ENCODE measurements around the gene SUV39H2. TPM values are rescaled to one million over a fixed set of nuclear protein-coding genes. Genes with fewer than 3 reads are reported as not detected.

SUV39H2 gene
- total and polyA plus RNA-seq, 4 donors, result 1.8 to 7.5 (median 2.9) TPM

DNA sequence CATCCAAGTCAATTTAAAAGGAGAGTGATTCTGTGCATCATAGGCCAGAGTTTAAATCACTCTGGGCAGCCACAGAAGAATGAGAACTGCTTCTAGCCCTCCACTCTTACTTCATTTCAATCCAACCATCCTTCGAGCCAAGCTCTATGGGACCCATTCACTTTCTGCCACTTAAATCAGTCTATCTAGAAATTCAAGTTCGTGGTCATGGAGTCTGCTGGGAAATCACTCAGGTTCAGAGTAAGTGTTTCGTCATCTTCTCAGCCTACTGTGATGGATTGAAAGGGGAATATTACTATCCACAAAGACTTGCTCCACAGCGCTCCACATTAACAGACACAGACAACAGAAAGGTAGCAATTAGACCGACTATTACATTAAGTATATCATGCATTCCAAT, 70.6 kb downstream of the SUV39H2 start:
- H3K36me3 ChIP-seq (ENCODE audit: control insufficient read depth in 4 of 4, insufficient read depth in 3 of 4, low read depth in 1 of 4, low read length in 3 of 4), result peaks cover 3 to 5% (median 4%) of the 10 kb centered on the region in 4 donors
- H3K27ac ChIP-seq (ENCODE audit: low read depth in 1 of 2, low read length in 2 of 2), result no peak overlapping the region
- DNase-seq (ENCODE audit: low spot score), result no peak
- no peak overlapping the region for H3K9ac ChIP-seq (ENCODE audit: low read depth in 1 of 2, low read length in 2 of 2)
- no peak overlapping the region for H3K4me3 ChIP-seq (ENCODE audit: low read depth in 1 of 3, low read length in 3 of 3)
- no peaks in the 10 kb centered on the region for H3K27me3 ChIP-seq (ENCODE audit: control insufficient read depth in 4 of 4, insufficient read depth in 4 of 4, low read length in 3 of 4)
- H3K4me1 ChIP-seq (ENCODE audit: control insufficient read depth in 4 of 4, insufficient read depth in 4 of 4, low read length in 3 of 4), result peaks cover 0 to 14% (median 3%) of the 10 kb centered on the region in 4 donors
- WGBS, result 95% methylated on average over 5 of the region's 5 CpGs
- no peaks in the 10 kb centered on the region for H3K9me3 ChIP-seq (ENCODE audit: control insufficient read depth in 4 of 4, low read length in 3 of 4)
- TF ChIP-seq, protein P1, sequence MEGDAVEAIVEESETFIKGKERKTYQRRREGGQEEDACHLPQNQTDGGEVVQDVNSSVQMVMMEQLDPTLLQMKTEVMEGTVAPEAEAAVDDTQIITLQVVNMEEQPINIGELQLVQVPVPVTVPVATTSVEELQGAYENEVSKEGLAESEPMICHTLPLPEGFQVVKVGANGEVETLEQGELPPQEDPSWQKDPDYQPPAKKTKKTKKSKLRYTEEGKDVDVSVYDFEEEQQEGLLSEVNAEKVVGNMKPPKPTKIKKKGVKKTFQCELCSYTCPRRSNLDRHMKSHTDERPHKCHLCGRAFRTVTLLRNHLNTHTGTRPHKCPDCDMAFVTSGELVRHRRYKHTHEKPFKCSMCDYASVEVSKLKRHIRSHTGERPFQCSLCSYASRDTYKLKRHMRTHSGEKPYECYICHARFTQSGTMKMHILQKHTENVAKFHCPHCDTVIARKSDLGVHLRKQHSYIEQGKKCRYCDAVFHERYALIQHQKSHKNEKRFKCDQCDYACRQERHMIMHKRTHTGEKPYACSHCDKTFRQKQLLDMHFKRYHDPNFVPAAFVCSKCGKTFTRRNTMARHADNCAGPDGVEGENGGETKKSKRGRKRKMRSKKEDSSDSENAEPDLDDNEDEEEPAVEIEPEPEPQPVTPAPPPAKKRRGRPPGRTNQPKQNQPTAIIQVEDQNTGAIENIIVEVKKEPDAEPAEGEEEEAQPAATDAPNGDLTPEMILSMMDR (IDR thresholded peaks at IDR 0.05; ENCODE audit: low read depth, low read length, missing input control), result no peak
- no peak for TF ChIP-seq SP1 (IDR thresholded peaks at IDR 0.05)
- no peak for TF ChIP-seq TAF1 (conservative IDR thresholded peaks at IDR 0.05)
- TF ChIP-seq, protein P2, sequence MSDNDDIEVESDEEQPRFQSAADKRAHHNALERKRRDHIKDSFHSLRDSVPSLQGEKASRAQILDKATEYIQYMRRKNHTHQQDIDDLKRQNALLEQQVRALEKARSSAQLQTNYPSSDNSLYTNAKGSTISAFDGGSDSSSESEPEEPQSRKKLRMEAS (IDR thresholded peaks at IDR 0.05), result no peak
- no peak for TF ChIP-seq JUND (IDR thresholded peaks at IDR 0.05)
- TF ChIP-seq, protein P3, sequence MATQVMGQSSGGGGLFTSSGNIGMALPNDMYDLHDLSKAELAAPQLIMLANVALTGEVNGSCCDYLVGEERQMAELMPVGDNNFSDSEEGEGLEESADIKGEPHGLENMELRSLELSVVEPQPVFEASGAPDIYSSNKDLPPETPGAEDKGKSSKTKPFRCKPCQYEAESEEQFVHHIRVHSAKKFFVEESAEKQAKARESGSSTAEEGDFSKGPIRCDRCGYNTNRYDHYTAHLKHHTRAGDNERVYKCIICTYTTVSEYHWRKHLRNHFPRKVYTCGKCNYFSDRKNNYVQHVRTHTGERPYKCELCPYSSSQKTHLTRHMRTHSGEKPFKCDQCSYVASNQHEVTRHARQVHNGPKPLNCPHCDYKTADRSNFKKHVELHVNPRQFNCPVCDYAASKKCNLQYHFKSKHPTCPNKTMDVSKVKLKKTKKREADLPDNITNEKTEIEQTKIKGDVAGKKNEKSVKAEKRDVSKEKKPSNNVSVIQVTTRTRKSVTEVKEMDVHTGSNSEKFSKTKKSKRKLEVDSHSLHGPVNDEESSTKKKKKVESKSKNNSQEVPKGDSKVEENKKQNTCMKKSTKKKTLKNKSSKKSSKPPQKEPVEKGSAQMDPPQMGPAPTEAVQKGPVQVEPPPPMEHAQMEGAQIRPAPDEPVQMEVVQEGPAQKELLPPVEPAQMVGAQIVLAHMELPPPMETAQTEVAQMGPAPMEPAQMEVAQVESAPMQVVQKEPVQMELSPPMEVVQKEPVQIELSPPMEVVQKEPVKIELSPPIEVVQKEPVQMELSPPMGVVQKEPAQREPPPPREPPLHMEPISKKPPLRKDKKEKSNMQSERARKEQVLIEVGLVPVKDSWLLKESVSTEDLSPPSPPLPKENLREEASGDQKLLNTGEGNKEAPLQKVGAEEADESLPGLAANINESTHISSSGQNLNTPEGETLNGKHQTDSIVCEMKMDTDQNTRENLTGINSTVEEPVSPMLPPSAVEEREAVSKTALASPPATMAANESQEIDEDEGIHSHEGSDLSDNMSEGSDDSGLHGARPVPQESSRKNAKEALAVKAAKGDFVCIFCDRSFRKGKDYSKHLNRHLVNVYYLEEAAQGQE (IDR thresholded peaks at IDR 0.05), result no peak
- TF ChIP-seq HNF4A (conservative IDR thresholded peaks at IDR 0.05), result no peak
- TF ChIP-seq HNF4G (IDR thresholded peaks at IDR 0.05), result no peak
- no peak for TF ChIP-seq EGR1 (IDR thresholded peaks at IDR 0.05; ENCODE audit: low read depth in 2 of 2)

DNA sequence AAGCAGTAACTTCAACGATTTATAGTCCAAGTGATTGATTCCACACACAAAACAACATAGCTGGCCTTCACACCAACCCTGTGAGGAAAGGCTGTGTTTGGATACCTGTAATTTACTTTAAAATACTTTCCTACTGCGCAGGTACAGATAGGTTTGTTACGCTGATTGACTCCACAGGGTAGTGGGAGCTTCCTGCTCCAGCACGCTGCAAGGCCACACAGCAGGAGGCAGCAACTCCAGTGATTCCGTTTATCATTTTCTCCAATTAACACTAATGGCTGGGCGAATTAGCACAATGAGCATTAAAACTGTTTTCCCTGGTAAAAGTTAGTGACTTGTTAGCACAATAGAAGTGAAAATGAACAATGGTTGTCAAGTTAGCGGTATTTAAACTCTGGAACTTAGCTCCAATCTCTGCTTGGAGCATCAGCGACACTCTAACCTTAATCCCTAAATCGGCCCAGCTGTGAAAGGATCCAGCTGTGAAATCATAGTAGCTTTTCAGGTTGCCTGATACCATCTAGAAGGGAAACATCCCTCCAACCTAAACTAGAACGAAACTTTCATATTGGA, 74.3 kb downstream of the SUV39H2 start:
- no peak for DNase-seq (ENCODE audit: low spot score)
- Histone ChIP-seq H3K4me3 (ENCODE audit: low read depth in 1 of 3, low read length in 3 of 3) (peak overlapping the region; percentile 40 to 91 (median 76)), H3K9me3 (ENCODE audit: control insufficient read depth in 4 of 4, low read length in 3 of 4) (no peaks in the 10 kb centered on the region), H3K4me1 (ENCODE audit: control insufficient read depth in 4 of 4, insufficient read depth in 4 of 4, low read length in 3 of 4) (peaks cover 0 to 17% (median 3%) of the 10 kb centered on the region in 4 donors), H3K27me3 (ENCODE audit: control insufficient read depth in 4 of 4, insufficient read depth in 4 of 4, low read length in 3 of 4) (no peaks in the 10 kb centered on the region), H3K27ac (ENCODE audit: low read depth in 1 of 2, low read length in 2 of 2) (no peak overlapping the region), H3K9ac (ENCODE audit: low read depth in 1 of 2, low read length in 2 of 2) (no peak overlapping the region), H3K36me3 (ENCODE audit: control insufficient read depth in 4 of 4, insufficient read depth in 3 of 4, low read depth in 1 of 4, low read length in 3 of 4) (no peaks in the 10 kb centered on the region)
- 68% methylated on average over 10 of the region's 10 CpGs for WGBS
- TF ChIP-seq HNF4G (IDR thresholded peaks at IDR 0.05) (no peak), HNF4A (conservative IDR thresholded peaks at IDR 0.05) (no peak), RAD21 (IDR thresholded peaks at IDR 0.05) (no peak), FOXA2 (IDR thresholded peaks at IDR 0.05) (no peak), JUND (IDR thresholded peaks at IDR 0.05) (no peak), NR2F2 (IDR thresholded peaks at IDR 0.05) (no peak), YY1 (IDR thresholded peaks at IDR 0.05) (no peak)
- TF ChIP-seq, protein P4, sequence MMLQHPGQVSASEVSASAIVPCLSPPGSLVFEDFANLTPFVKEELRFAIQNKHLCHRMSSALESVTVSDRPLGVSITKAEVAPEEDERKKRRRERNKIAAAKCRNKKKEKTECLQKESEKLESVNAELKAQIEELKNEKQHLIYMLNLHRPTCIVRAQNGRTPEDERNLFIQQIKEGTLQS (IDR thresholded peaks at IDR 0.05), result no peak
- TF ChIP-seq, protein P2 (IDR thresholded peaks at IDR 0.05), result no peak
